GM23338 (cell line): ENCODE results near the gene MUC12. TPM values are rescaled to one million over a fixed set of nuclear protein-coding genes. Genes with fewer than 3 reads are reported as not detected.

Source experiments
- ATAC-seq: fragments of 200-7000 bp; cut with Tn5 transposase; 3 replicates; pipeline ENCODE4 v1.9.1; 2020
- DNase-seq: peaks from one replicate; pipeline ENCODE4 v3.0.0-alpha.2; 2015; ENCODE audit warnings: low spot score
- H2AFZ ChIP-seq: fragments of 200-600 bp; sonication (generic); 2 replicates; pipeline ENCODE4 v1.8.0; 2016; ENCODE audit warnings: antibody characterized with exemption, mild to moderate bottlenecking, moderate library complexity
- H3F3A ChIP-seq: fragments of 200-600 bp; sonication (generic); replicated peaks from 2 replicates; pipeline ENCODE4 v1.8.0; 2017; ENCODE audit warnings: antibody characterized with exemption, mixed run types, low read depth
- H3K27ac ChIP-seq: fragments of 200-600 bp; sonication (generic); 2 replicates; pipeline ENCODE4 v1.6.1; 2016; ENCODE audit warnings: low read depth
- H3K27me3 ChIP-seq: fragments of 200-600 bp; sonication (generic); 2 replicates; pipeline ENCODE4 v1.8.0; 2016; ENCODE audit warnings: mild to moderate bottlenecking, mixed run types, moderate library complexity; ENCODE audit not compliant: insufficient read depth
- H3K36me3 ChIP-seq: fragments of 200-600 bp; sonication (generic); 2 replicates; pipeline ENCODE4 v1.8.0; 2016; ENCODE audit warnings: mild to moderate bottlenecking; ENCODE audit not compliant: insufficient read depth
- H3K4me1 ChIP-seq: fragments of 200-600 bp; sonication (generic); 2 replicates; pipeline ENCODE4 v1.8.0; 2016; ENCODE audit warnings: mild to moderate bottlenecking, moderate library complexity; ENCODE audit not compliant: insufficient read depth
- H3K4me2 ChIP-seq: fragments of 200-600 bp; sonication (generic); 2 replicates; pipeline ENCODE4 v1.7.1; 2017; ENCODE audit warnings: mixed run types
- H3K4me3 ChIP-seq: fragments of 200-600 bp; sonication (generic); 2 replicates; pipeline ENCODE4 v1.6.1; 2016; ENCODE audit warnings: mixed run types
- H3K79me2 ChIP-seq: fragments of 200-600 bp; sonication (generic); replicated peaks from 2 replicates; pipeline ENCODE4 v1.8.0; 2017; ENCODE audit warnings: mild to moderate bottlenecking; ENCODE audit not compliant: insufficient read depth
- H3K9me2 ChIP-seq: fragments of 200-600 bp; sonication (generic); 2 replicates; pipeline ENCODE4 v1.8.0; 2017; ENCODE audit not compliant: insufficient read depth
- H4K20me1 ChIP-seq: fragments of 200-600 bp; sonication (generic); replicated peaks from 2 replicates; pipeline ENCODE4 v1.8.0; 2017; ENCODE audit warnings: mild to moderate bottlenecking; ENCODE audit not compliant: insufficient read depth
- H3K27ac Mint-ChIP-seq: 2 replicates; pipeline ENCODE4 v1.8.0; 2020; ENCODE audit warnings: inconsistent platforms, mild to moderate bottlenecking, moderate library complexity, mixed read lengths
- H3K27me3 Mint-ChIP-seq: 3 replicates; pipeline ENCODE4 v1.8.0; 2022; ENCODE audit warnings: low read depth, mild to moderate bottlenecking, moderate library complexity, mixed read lengths, inconsistent platforms; ENCODE audit not compliant: insufficient read depth, poor library complexity
- H3K36me3 Mint-ChIP-seq: 3 replicates; pipeline ENCODE4 v1.8.0; 2021; ENCODE audit warnings: low read depth, mild to moderate bottlenecking, inconsistent platforms, moderate library complexity, mixed read lengths
- H3K4me1 Mint-ChIP-seq: 3 replicates; pipeline ENCODE4 v1.8.0; 2020; ENCODE audit warnings: mild to moderate bottlenecking, inconsistent platforms, mixed read lengths
- H3K4me3 Mint-ChIP-seq: 3 replicates; pipeline ENCODE4 v1.8.0; 2021; ENCODE audit warnings: moderate library complexity, mild to moderate bottlenecking, inconsistent platforms, mixed read lengths
- H3K9me3 Mint-ChIP-seq: 3 replicates; pipeline ENCODE4 v1.8.0; 2020; ENCODE audit warnings: moderate library complexity, mild to moderate bottlenecking, inconsistent platforms, mixed read lengths
- POLR2AphosphoS5 ChIP-seq: IDR thresholded peaks from 2 replicates; pipeline ENCODE4 v1.6.1; 2016; ENCODE audit warnings: antibody characterized with exemption, low read depth
- polyA plus RNA-seq: library from polyadenylated mRNA; unstranded; fragments of >200 nt; fragmentation: Nextera tagmentation; extraction: Ambion mirVana; gene quantifications from 2 replicates; pipeline ENCODE4 v1.2.1, GENCODE V29; 2016
- total RNA-seq: library from RNA; depleted of rRNA; stranded (reverse); fragments of >200 nt; shearing (Covaris generic); gene quantifications from 2 replicates; pipeline ENCODE4 v1.2.3, GENCODE V29; 2014
- TF ChIP-seq, protein P1 (sequence below): IDR thresholded peaks from one replicate; pipeline ENCODE4 v1.6.1; 2018; ENCODE audit warnings: antibody characterized with exemption; ENCODE audit not compliant: unreplicated experiment
- TF ChIP-seq, protein P2 (sequence below): fragments of 250-450 bp; sonication (Bioruptor Pico); IDR thresholded peaks from 2 replicates; pipeline ENCODE4 v1.5.0; 2020; ENCODE audit warnings: mild to moderate bottlenecking, moderate library complexity
- TF ChIP-seq, protein P3 (sequence below), 2 experiments: fragments of 200-600 bp in 1 of 2; sonication (generic) in 1 of 2; conservative IDR thresholded peaks; 2 replicates each; pipeline versions ENCODE4 v1.5.1 to v1.6.1; 2016 to 2017; ENCODE audit warnings: antibody characterized with exemption in 2 of 2, low read depth in 2 of 2, mild to moderate bottlenecking in 2 of 2, moderate library complexity in 1 of 2

MUC12 gene
- total and polyA plus RNA-seq, 2 experiments from 2014 or later = 4.6 to 18.0 TPM

DNA sequence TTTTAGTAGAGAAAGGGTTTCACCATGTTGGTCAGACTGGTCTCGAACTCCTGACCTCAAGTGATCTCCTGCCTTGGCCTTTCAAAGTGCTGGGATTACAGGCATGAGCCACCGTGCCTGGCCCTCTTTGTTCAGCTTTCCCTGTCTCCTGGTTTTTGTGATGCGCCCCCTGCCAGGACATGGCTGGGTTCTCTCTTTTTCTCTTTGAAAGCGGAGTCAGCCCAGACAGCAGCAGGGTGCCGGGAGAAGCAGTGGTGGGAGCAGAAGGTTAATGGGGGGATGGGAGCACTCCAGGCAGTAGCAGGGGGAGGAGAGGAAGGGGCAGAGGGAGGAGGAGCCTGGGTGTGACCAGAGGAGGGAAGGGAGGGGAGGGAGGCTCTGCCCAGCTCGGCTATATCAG is 18.2 kb upstream of the MUC12 start (continued):
- TF ChIP-seq, protein P1, sequence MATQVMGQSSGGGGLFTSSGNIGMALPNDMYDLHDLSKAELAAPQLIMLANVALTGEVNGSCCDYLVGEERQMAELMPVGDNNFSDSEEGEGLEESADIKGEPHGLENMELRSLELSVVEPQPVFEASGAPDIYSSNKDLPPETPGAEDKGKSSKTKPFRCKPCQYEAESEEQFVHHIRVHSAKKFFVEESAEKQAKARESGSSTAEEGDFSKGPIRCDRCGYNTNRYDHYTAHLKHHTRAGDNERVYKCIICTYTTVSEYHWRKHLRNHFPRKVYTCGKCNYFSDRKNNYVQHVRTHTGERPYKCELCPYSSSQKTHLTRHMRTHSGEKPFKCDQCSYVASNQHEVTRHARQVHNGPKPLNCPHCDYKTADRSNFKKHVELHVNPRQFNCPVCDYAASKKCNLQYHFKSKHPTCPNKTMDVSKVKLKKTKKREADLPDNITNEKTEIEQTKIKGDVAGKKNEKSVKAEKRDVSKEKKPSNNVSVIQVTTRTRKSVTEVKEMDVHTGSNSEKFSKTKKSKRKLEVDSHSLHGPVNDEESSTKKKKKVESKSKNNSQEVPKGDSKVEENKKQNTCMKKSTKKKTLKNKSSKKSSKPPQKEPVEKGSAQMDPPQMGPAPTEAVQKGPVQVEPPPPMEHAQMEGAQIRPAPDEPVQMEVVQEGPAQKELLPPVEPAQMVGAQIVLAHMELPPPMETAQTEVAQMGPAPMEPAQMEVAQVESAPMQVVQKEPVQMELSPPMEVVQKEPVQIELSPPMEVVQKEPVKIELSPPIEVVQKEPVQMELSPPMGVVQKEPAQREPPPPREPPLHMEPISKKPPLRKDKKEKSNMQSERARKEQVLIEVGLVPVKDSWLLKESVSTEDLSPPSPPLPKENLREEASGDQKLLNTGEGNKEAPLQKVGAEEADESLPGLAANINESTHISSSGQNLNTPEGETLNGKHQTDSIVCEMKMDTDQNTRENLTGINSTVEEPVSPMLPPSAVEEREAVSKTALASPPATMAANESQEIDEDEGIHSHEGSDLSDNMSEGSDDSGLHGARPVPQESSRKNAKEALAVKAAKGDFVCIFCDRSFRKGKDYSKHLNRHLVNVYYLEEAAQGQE = no peak
- TF ChIP-seq, protein P2, sequence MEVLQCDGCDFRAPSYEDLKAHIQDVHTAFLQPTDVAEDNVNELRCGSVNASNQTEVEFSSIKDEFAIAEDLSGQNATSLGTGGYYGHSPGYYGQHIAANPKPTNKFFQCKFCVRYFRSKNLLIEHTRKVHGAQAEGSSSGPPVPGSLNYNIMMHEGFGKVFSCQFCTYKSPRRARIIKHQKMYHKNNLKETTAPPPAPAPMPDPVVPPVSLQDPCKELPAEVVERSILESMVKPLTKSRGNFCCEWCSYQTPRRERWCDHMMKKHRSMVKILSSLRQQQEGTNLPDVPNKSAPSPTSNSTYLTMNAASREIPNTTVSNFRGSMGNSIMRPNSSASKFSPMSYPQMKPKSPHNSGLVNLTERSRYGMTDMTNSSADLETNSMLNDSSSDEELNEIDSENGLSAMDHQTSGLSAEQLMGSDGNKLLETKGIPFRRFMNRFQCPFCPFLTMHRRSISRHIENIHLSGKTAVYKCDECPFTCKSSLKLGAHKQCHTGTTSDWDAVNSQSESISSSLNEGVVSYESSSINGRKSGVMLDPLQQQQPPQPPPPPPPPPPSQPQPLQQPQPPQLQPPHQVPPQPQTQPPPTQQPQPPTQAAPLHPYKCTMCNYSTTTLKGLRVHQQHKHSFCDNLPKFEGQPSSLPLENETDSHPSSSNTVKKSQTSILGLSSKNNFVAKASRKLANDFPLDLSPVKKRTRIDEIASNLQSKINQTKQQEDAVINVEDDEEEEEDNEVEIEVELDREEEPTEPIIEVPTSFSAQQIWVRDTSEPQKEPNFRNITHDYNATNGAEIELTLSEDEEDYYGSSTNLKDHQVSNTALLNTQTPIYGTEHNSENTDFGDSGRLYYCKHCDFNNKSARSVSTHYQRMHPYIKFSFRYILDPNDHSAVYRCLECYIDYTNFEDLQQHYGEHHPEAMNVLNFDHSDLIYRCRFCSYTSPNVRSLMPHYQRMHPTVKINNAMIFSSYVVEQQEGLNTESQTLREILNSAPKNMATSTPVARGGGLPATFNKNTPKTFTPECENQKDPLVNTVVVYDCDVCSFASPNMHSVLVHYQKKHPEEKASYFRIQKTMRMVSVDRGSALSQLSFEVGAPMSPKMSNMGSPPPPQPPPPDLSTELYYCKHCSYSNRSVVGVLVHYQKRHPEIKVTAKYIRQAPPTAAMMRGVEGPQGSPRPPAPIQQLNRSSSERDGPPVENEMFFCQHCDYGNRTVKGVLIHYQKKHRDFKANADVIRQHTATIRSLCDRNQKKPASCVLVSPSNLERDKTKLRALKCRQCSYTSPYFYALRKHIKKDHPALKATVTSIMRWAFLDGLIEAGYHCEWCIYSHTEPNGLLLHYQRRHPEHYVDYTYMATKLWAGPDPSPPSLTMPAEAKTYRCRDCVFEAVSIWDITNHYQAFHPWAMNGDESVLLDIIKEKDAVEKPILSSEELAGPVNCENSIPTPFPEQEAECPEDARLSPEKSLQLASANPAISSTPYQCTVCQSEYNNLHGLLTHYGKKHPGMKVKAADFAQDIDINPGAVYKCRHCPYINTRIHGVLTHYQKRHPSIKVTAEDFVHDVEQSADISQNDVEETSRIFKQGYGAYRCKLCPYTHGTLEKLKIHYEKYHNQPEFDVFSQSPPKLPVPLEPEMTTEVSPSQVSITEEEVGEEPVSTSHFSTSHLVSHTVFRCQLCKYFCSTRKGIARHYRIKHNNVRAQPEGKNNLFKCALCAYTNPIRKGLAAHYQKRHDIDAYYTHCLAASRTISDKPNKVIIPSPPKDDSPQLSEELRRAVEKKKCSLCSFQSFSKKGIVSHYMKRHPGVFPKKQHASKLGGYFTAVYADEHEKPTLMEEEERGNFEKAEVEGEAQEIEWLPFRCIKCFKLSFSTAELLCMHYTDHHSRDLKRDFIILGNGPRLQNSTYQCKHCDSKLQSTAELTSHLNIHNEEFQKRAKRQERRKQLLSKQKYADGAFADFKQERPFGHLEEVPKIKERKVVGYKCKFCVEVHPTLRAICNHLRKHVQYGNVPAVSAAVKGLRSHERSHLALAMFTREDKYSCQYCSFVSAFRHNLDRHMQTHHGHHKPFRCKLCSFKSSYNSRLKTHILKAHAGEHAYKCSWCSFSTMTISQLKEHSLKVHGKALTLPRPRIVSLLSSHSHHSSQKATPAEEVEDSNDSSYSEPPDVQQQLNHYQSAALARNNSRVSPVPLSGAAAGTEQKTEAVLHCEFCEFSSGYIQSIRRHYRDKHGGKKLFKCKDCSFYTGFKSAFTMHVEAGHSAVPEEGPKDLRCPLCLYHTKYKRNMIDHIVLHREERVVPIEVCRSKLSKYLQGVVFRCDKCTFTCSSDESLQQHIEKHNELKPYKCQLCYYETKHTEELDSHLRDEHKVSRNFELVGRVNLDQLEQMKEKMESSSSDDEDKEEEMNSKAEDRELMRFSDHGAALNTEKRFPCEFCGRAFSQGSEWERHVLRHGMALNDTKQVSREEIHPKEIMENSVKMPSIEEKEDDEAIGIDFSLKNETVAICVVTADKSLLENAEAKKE (CRISPR knock-in tag) = peak; percentile 68

DNA sequence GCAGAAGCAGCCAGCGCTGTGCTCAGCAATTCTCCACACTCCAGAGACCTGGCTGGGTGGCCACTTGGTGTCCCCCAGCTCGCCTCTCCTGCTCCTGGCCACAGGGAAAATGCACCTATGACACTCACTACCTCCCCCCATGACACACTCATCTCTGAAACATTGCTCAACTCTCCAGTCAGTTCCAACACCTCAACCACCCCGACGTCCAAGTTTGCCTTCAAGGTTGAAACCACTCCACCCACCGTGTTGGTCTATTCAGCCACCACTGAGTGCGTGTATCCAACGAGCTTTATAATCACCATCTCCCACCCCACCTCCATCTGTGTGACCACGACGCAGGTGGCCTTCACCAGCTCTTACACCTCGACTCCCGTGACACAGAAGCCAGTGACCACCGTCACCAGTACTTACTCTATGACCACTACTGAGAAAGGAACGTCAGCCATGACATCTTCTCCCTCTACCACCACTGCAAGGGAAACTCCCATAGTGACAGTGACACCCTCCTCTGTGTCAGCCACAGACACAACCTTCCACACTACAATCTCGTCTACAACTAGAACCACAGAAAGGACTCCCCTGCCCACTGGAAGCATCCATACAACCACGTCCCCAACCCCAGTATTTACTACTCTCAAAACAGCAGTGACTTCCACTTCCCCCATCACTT is 17.3 kb upstream of the MUC12 start:
- H3K36me3 ChIP-seq = no peaks in the 10 kb centered on the region
- Mint-ChIP-seq H3K27me3 (peaks cover 2% of the 10 kb centered on the region), H3K36me3 (no peaks in the 10 kb centered on the region), H3K4me1 (peaks cover 18% of the 10 kb centered on the region), H3K27ac (no peak overlapping the region), H3K9me3 (no peaks in the 10 kb centered on the region), H3K4me3 (no peak overlapping the region)
- H3K4me3 ChIP-seq = no peak overlapping the region
- peak overlapping the region; percentile 56; the same call in 1 of the 2 replicates for H3K4me2 ChIP-seq
- peak; percentile 2; the same call in 2 of the 3 replicates for ATAC-seq
- DNase-seq = no peak
- H2AFZ ChIP-seq = no peak overlapping the region
- no peaks in the 10 kb centered on the region for H3K79me2 ChIP-seq
- H3K9me2 ChIP-seq = peaks cover 19% of the 10 kb centered on the region
- TF ChIP-seq POLR2AphosphoS5 = no peak
- TF ChIP-seq, protein P3, sequence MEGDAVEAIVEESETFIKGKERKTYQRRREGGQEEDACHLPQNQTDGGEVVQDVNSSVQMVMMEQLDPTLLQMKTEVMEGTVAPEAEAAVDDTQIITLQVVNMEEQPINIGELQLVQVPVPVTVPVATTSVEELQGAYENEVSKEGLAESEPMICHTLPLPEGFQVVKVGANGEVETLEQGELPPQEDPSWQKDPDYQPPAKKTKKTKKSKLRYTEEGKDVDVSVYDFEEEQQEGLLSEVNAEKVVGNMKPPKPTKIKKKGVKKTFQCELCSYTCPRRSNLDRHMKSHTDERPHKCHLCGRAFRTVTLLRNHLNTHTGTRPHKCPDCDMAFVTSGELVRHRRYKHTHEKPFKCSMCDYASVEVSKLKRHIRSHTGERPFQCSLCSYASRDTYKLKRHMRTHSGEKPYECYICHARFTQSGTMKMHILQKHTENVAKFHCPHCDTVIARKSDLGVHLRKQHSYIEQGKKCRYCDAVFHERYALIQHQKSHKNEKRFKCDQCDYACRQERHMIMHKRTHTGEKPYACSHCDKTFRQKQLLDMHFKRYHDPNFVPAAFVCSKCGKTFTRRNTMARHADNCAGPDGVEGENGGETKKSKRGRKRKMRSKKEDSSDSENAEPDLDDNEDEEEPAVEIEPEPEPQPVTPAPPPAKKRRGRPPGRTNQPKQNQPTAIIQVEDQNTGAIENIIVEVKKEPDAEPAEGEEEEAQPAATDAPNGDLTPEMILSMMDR (conservative IDR thresholded peaks at IDR 0.05; ENCODE audit: low read depth in 2 of 2) = peak in 1 of 2 experiments; percentile 15; a peak in 1 of 4 replicates
- 0 out of 2 replicates have a peak, but pooled peaks cover 10% of the 10 kb centered on the region for H3F3A ChIP-seq
- peaks cover 24% of the 10 kb centered on the region for H3K4me1 ChIP-seq
- no peaks in the 10 kb centered on the region for H4K20me1 ChIP-seq
- H3K27ac ChIP-seq = no peak overlapping the region
- no peaks in the 10 kb centered on the region for H3K27me3 ChIP-seq
